Epithelial cell of proximal tubule (primary cell): ENCODE data around the gene PPIF. TPM values are rescaled to one million over a fixed set of nuclear protein-coding genes. Genes with fewer than 3 reads are reported as not detected.
A peak's percentile ranks its signal among the peaks of the same experiment; 100 is the strongest.

ENCODE experiments used
- DNase-seq: peaks from one replicate; pipeline ENCODE4 v3.0.0-alpha.2; 2011; ENCODE audit warnings: low read depth
- H3K4me3 ChIP-seq: 2 replicates; pipeline ENCODE4 v1.5.1; 2011; ENCODE audit warnings: low read depth, mild to moderate bottlenecking, low read length
- CTCF ChIP-seq: conservative IDR thresholded peaks from 2 replicates; pipeline ENCODE4 v1.5.1; 2012; ENCODE audit warnings: low read depth, mild to moderate bottlenecking, low read length
- total RNA-seq: library from RNA; depleted of rRNA; stranded (reverse); fragments of >200 nt; gene quantifications from 2 replicates; pipeline ENCODE4 v1.2.3, GENCODE V29; 2015

PPIF gene
- total RNA-seq, 1 donor from 2014 or later = 62.0 TPM

- no peak for TF ChIP-seq CTCF
- peak overlapping the region; percentile 71 for H3K4me3 ChIP-seq
- DNase-seq = no peak
Measured at GRCh38 chr10:79349072-79349491, 1.8 kb downstream of the PPIF start.

GRCh38 chr10:79349766-79350406 is 2.6 kb downstream of the PPIF start:
- no peak overlapping the region for H3K4me3 ChIP-seq
- DNase-seq = no peak
- no peak for TF ChIP-seq CTCF

GRCh38 chr10:79350407-79351154 is 3.3 kb downstream of the PPIF start:
- H3K4me3 ChIP-seq = no peak overlapping the region
- no peak for DNase-seq
- TF ChIP-seq CTCF = no peak

GRCh38 chr10:79351332-79351731 is 4.1 kb downstream of the PPIF start:
- no peak for TF ChIP-seq CTCF
- H3K4me3 ChIP-seq = no peak overlapping the region
- DNase-seq = no peak

- TF ChIP-seq CTCF = no peak
- no peak for DNase-seq
- no peak overlapping the region for H3K4me3 ChIP-seq
Measured at GRCh38 chr10:79352035-79352877, 5.0 kb downstream of the PPIF start.

GRCh38 chr10:79353000-79353406 is 5.7 kb downstream of the PPIF start:
- no peak for TF ChIP-seq CTCF
- no peak overlapping the region for H3K4me3 ChIP-seq
- DNase-seq = no peak
